NCI-H2081 (cell line): Measurements from ENCODE around the gene XAB2.
"Not testable (repeated sequence)": the region's sequence is repeated elsewhere in the genome, so short reads cannot be mapped to it uniquely, and the experiment has no call there.

Experiments
- DNase-seq, 2 experiments: peaks; one replicate each; lab custom pipeline; 2025; lab: John Stamatoyannopoulos, UW

Gene XAB2

DNA sequence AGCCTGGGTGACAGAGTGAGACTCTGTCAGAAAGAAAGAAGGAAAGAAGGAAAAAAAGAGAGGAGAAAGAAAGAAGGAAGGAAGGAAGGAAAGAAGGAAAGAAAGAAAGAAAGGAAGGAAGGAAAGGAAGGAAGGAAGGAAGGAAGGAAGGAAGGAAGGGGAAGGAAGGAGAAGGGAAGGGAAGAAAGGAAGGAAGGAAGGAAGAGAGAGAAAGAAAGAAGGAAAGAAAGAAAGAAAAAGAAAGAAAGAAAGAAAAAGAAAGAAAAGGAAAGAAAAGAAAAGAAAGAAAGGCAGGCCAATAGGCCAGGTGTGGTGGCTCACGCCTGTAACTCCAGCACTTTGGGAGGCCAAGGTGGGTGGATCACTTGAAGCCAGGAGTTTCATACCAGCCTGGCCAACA lies 51.9 kb downstream of the XAB2 start:
- not testable (repeated sequence) for DNase-seq

DNA sequence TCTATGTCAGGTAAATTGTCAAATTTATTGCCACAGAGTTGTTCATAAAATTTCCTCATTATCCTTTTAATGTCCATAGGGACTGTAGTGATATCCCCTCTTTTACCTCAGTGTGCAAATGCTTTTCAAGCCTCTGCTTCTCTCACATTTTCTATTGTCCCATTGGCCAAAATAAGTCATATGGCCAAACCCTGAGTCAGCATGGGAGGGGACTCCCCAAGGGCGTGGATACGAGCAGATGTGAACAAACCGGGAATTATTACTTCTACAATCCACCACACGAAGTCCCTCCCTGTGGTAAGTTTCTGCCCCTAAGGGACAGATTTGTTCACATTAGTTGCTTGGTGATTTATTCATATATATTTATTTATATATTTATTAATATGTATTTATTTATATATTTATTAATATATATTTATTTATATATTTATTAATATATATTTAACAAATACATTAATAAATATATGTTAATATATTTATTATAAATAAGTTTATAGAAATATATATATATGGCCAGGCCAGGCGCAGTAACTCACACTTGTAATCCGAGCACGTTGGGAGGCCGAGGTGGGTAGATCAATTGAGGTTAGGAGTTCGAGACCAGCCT lies 53.8 kb downstream of the XAB2 start:
- no peak for DNase-seq

DNA sequence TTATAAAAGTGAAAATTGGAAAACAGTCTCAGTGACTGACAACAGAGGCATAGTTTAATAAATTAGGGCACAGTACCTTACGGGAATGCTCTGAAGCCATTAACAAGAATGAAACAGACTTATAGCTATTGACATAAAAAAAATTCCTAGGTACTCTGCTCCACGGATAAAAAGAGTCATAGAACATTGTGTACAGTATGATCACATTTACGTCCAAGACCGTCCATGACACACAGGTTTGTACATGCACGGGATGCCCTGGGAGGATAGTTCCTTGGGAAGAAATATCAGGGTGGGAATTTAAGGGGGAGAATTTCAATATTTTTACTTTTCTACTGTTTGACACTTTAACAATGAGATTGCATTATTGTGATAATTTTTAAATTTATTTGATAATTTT lies 58.6 kb downstream of the XAB2 start:
- no peak for DNase-seq
